SHP77 treated with DMSO at 0.1 percent for 48 hours (cell line): ENCODE results near the gene ACBD4.

ENCODE experiments used
- DNase-seq: peaks from one replicate; lab custom pipeline; 2025; lab: John Stamatoyannopoulos, UW

ACBD4 gene, protein sequence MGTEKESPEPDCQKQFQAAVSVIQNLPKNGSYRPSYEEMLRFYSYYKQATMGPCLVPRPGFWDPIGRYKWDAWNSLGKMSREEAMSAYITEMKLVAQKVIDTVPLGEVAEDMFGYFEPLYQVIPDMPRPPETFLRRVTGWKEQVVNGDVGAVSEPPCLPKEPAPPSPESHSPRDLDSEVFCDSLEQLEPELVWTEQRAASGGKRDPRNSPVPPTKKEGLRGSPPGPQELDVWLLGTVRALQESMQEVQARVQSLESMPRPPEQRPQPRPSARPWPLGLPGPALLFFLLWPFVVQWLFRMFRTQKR

DNA sequence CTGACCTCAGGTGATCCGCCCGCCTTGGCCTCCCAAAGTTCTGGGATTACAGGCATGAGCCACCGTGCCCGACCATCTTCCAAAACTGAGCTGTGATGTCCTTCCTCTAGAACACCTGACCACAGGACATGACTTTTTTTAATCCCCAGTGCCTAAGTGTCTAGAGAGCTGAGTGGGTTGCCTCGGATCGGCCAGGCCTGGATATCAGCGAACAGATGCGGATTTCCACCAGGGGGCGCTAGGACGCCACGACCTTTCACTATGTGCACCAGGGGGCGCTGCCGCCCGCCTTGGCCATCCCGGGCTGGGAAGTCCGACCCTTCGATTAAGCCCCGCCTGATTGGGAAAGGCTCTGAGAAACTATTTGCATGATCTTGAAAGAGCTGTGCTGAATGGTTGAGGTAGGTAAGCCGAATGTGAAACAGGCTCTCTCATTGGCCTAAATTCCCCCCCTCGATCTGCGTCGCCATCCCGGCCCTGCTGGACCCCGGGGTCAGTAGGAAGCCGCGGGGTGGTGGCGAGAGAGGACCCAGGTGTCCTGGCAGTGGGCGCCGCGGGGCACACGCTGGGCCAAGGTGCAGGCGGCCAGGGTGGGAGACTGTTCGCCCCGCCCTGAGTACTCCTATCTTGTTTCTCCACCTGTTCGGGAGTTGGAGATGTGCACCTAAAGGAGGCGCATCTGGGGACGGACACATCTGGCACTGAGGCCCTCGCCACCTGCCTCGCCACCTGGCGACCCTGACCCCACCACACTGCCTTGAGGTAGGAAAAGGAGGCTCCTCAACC is at the start of gene ACBD4:
ACBD4 (plus strand) TSS at position 496 of the 786 bp plus-strand sequence. CDS start 458 bp downstream, outside the sequence.
- DNase-seq = peak; percentile 88

GRCh38 chr17:45086391-45086790 is 49.1 kb upstream of the ACBD4 start:
- DNase-seq = no peak

GRCh38 chr17:45086865-45087503 is 48.5 kb upstream of the ACBD4 start:
- no peak for DNase-seq

- DNase-seq = no peak
These were observed 47.9 kb upstream of the ACBD4 start for GRCh38 chr17:45087504-45087975.

DNA sequence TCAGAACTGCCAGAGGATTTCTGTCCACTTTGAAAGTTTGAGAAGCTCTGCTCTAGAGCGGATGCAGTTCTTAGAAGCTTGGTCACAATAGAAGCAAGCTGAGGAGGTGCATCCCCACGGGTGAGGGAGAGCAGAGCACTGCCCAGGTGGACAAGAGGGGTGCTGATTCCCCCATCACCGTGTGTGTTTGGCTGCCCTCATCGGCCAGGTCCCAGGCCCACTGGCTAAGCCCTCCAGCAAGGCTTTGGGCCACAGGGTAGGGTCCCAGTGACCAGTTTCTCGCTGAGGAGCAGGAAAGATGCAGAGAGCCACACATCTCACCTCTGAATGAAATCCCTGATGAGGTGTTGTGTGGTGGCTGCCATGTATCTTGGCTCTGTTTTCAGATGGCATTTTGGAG is 47.5 kb upstream of the ACBD4 start:
- no peak for DNase-seq

- no peak for DNase-seq
These were observed 46.7 kb upstream of the ACBD4 start for GRCh38 chr17:45088741-45089140.

- DNase-seq = no peak
These were observed 44.8 kb upstream of the ACBD4 start for GRCh38 chr17:45090711-45091110.

GRCh38 chr17:45091778-45092425 is 43.6 kb upstream of the ACBD4 start:
- no peak for DNase-seq

- DNase-seq = no peak
These were observed 42.5 kb upstream of the ACBD4 start for GRCh38 chr17:45092911-45093430.

DNA sequence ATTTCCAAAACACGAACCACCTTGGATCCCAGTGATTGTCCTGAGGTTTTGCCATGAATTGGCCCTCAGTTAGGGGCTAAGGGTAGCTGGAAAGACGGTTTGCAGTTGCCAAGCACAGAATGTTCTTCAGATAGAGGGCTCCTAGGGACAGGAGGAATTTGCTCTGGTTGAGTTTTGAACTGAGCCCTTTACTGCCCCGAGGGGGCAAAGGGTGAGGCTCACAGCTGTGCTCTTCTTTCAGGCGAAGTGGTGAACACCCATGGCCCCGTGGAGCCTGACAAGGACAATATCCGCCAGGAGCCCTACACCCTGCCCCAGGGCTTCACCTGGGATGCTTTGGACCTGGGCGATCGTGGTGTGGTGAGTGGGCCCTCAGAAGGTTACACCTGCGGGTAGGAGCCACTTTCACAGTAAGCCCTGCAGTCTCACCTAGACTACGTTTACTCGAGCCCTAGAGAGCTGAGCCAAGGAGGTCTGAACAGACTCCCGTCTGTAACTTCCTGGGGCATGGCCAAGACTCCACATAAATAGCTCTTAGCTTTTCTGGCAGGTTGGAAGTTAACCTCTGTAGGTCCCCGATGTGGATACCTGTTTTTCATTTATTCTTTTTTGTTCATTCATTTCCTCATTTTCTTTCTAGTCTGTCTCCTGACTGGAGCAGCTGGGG is 41.9 kb upstream of the ACBD4 start:
- no peak for DNase-seq

GRCh38 chr17:45096141-45096540 is 39.3 kb upstream of the ACBD4 start:
- DNase-seq = no peak

DNA sequence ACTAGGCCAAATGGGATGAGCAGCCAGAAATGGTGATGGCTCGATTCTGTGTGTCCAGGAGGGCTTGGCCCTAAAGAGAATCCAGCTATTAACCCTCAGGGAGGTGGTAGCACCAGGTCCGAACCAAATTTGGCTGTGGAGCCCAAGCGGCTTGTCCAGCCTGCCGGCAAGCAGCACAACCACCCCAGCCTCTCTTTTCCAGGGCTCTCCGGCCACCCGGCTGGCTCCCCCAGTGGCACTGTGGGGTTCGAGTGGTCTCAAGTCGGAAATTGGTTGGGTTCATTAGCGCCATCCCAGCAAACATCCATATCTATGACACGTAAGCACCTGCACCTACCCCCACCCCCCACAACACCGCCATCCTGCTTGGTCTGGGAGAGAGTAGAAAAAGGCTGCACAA is 38.6 kb upstream of the ACBD4 start:
- no peak for DNase-seq

DNA sequence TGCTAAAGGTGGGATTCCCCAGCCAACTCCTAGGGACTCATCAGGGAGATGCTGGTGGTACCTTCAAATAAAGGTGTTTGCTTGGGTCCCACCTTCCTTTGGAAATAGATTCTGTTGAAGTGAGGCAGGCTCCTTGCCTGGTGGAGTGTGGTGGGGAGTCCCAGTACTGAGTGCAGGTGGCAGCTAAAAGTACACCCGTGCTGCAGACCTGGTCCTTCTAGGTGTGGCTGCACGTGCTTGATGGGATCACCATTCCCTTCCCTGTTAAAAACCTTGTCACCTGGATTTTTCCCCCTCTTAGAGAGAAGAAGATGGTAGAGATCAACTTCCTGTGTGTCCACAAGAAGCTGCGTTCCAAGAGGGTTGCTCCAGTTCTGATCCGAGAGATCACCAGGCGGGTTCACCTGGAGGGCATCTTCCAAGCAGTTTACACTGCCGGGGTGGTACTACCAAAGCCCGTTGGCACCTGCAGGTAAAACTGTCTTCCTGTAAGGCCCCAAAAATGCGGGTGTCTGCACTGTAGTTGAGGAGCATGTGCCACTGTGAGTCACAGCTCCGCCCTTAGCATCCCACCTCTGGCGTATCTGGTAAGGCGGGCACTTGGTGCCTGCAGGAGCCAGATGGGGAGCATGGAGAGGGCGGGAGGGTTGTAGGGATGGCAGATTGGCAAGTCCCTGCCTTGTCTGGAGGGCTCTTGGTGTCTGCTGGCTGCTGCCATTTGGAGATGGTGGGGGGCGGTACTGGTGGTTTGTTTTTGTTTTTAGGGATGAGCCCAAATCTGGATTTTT is 37.2 kb upstream of the ACBD4 start:
- DNase-seq = no peak

GRCh38 chr17:45098869-45099616 is 36.4 kb upstream of the ACBD4 start:
- DNase-seq = peak; percentile 60

- DNase-seq = no peak
These were observed 34.0 kb upstream of the ACBD4 start for GRCh38 chr17:45101546-45101882.

- DNase-seq = no peak
These were observed 33.3 kb upstream of the ACBD4 start for GRCh38 chr17:45101883-45102811.

GRCh38 chr17:45102856-45103255 is 32.6 kb upstream of the ACBD4 start:
- no peak for DNase-seq

- no peak for DNase-seq
These were observed 32.2 kb upstream of the ACBD4 start for GRCh38 chr17:45103269-45103795.

- DNase-seq = no peak
These were observed 31.5 kb upstream of the ACBD4 start for GRCh38 chr17:45104029-45104428.
